GM19099 (cell line): ENCODE measurements around the gene POLR2L.

Experiments
- POLR2A ChIP-seq: IDR thresholded peaks from 3 replicates; pipeline ENCODE4 v1.6.1; 2011; ENCODE audit warnings: low read depth; ENCODE audit not compliant: insufficient read length; ENCODE audit errors: extremely low read depth

Gene POLR2L

GRCh38 chr11:839875-840617 lies 2.3 kb downstream of the POLR2L start:
- no peak for TF ChIP-seq POLR2A

GRCh38 chr11:839280-839623 lies 3.1 kb downstream of the POLR2L start:
- no peak for TF ChIP-seq POLR2A

DNA sequence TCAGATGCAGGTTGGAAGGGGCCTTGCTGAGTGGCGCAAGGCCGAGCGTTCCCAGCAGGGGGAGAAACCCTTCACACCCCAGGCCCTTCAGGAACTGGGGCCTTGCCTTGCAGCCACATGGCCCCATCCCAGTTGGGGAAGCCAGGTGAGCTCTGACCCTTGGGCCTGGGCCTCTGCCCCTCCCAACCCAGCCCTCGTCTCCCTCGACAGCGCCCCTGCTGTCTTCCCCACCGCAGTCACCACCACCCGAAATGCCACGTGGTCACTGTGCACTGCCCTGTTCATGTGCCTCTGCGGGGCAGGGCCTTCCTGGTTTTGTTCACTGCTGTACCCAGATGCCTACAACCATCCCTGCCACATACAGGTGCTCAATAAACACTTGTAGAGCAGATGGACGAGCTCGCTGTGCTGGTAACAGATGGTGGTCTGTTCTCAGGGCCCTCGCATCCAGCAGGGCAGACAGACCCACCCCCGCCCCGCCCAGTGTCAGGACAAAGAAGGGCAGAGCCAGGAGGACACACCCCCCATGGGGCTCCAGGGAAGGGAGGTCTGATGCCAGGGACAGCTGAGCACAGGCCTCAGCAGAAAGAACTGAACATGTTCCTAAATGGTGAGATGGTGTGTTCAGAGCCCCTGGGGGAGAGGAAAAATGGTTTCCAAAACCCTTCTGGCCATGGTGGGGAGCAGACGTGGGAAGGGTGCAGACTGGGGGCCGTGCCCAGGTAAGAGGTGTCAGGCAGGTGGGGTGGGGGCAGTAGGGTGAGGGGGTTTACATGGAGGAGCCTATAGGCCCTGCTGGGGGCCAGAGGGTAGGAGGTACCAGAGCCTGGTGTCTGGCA lies 3.7 kb downstream of the POLR2L start:
- no peak for TF ChIP-seq POLR2A

- TF ChIP-seq POLR2A = no peak
Measured at GRCh38 chr11:837990-838307, 4.4 kb downstream of the POLR2L start.

GRCh38 chr11:837189-837989 lies 4.9 kb downstream of the POLR2L start:
- no peak for TF ChIP-seq POLR2A

GRCh38 chr11:836700-837099 lies 5.6 kb downstream of the POLR2L start:
- TF ChIP-seq POLR2A = no peak

- no peak for TF ChIP-seq POLR2A
Measured at GRCh38 chr11:836274-836673, 6.1 kb downstream of the POLR2L start.

GRCh38 chr11:834371-835316 lies 7.7 kb downstream of the POLR2L start:
- no peak for TF ChIP-seq POLR2A

DNA sequence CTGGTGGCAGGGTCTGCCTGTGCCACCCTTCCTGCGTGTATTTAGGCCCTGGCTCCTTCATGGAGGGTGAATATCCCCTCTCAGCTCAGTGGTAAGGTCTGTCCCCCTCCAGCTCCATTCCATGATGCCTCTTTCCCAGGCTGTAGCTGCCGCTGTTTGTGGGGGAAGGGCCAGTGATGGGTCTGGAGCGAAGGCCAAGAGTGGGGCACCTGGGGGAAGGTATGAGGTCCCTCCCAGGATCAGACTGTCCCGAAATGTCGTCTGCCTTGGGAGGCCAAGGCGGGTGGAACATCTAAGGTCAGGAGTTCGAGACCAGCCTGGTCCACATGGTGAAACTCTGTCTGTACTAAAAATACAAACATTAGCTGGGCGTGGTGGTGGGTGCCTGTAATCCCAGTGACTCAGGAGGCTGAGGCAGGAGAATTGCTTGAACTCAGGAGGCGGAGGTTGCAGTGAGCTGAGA lies 8.4 kb downstream of the POLR2L start:
- TF ChIP-seq POLR2A = no peak

DNA sequence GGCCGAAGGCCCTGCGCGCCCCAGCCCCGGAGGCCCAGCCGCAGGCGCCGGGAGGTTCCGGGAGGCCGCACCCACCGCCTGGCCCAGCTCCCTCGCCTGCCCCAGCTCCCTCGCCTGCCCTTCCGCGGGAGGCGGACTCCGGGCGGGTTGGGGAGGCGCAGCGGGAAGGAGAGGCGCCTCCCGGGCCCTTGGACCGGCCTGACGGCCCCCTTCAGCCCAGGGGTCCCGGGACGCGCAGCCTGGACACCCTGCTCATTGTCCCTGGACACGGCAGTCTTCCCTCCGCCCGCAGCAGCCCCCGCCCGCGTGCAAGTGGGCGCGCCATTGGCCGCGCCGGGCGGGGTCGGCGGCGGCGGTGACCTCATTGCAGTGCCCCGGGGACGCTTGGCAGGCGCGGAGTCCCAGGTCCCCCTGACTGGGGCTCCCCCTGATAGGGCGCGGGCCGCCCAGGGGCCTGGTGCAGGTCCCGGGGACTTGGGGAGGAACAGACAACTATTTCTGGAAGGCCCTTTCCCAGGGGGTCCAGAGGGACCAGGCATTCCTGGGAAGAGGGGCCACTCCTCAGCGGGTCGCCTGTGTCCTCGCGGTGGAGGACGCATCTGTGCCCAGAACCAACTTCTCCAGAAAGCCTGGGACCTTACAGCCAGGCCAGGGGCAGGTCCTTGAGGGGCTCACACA lies 9.1 kb downstream of the POLR2L start:
- TF ChIP-seq POLR2A = no peak

GRCh38 chr11:832529-833113 lies 9.7 kb downstream of the POLR2L start, which contains the start of gene CD151:
Gene CD151 (plus strand): TSS chr11:832952. CDS start chr11:836070, 3,118 bp downstream.
- no peak for TF ChIP-seq POLR2A

DNA sequence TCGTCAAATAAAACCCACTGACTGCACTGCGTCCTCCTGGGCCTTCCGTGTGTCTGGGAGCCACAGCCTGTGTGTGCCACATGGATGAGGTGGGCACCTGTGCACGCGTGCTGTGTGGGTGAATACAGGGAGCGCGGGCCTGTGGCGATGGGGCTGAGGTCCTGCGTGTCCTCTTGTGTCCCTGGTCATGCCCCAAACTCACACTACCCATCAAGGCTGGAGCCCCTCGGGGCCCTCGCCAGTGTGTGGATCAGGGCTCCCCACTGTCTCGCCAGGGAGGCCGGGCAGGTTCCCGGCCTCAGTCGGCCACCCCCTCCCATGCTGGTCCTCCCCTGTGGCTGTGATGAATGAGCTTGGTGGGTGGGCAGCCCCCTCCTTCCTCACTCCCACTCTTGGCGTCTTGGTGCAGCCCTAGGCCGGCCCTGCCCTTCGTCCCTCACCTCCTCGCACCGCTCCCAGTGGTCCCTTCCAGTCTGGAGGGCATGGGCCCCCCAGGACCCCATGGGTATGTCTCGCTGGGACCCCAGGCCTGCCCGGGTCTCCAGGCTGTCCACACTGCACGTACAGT lies 10.3 kb downstream of the POLR2L start:
- TF ChIP-seq POLR2A = no peak
